ENCODE measurements around the gene NKAIN2.

Gene NKAIN2

GRCh38 chr6:124470803-124471202, 667.1 kb downstream of the NKAIN2 start:
- in situ Hi-C loops (cut with MboI; ENCODE audit: low sequenced_read_pairs) = no loop called here

DNA sequence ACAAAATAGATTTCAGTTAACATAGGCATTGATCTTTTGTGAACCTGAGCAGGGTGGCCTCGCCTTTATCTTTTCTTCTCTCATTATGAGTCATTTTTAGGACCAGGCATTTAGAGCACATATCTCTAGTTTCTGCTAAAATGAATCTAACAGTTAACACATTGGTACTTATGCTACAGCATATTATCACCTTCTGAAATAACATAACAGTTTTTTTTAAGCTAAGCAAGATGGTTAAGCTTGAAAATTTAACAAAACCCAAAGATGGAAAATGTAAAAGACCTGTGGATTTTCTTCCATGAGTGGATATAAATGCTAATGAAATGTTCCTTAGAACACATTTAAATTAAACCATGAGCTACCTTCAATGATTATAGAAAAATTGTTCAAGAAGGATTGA, 671.5 kb downstream of the NKAIN2 start:
- in situ Hi-C loops (cut with MboI; ENCODE audit: low sequenced_read_pairs) = no loop called here

GRCh38 chr6:124478906-124479305, 675.2 kb downstream of the NKAIN2 start:
- in situ Hi-C loops (cut with MboI; ENCODE audit: low sequenced_read_pairs) = no loop called here

DNA sequence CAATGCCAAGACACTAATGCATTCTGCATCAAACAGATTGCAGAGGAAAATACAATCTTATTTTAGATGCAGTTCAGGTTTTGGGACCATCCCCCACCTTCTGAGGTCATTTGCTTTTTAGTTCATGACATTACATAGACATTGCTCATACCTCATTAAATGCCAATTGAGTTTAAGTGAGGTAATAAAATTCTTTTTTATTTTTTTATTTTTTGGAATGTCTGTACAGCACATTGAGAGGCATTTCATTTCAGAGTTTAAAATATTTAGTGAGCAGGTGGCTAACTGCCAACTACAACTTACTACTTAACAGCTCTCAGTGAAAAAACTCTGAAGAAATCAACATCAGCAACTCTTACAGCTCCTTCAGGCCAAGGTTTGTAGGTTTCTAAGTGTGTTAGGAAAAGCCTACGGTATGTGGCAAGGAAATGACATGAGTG, 676.3 kb downstream of the NKAIN2 start:
- in situ Hi-C loops (cut with MboI; ENCODE audit: low sequenced_read_pairs) = no loop called here

DNA sequence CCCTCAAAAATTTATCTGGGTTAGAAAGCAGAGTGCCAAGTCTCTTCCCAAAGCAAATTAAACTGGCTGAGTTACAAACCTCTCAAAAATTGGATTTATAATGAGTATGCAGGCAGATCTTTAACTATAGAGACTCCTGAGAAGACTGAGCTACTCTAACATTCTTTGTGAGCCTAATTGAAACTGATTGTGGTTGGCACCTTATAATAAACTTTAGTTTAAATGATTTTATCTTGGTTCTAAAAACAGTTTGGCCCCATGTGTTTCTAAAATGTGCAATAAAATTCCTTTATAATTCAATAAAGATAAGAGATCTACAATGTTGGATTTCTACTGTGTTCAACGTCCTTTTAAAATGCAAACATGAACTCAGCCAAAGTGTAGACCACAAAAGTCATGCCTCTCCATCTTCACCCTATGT, 678.4 kb downstream of the NKAIN2 start:
- in situ Hi-C loops (cut with MboI; ENCODE audit: low sequenced_read_pairs) = no loop called here

DNA sequence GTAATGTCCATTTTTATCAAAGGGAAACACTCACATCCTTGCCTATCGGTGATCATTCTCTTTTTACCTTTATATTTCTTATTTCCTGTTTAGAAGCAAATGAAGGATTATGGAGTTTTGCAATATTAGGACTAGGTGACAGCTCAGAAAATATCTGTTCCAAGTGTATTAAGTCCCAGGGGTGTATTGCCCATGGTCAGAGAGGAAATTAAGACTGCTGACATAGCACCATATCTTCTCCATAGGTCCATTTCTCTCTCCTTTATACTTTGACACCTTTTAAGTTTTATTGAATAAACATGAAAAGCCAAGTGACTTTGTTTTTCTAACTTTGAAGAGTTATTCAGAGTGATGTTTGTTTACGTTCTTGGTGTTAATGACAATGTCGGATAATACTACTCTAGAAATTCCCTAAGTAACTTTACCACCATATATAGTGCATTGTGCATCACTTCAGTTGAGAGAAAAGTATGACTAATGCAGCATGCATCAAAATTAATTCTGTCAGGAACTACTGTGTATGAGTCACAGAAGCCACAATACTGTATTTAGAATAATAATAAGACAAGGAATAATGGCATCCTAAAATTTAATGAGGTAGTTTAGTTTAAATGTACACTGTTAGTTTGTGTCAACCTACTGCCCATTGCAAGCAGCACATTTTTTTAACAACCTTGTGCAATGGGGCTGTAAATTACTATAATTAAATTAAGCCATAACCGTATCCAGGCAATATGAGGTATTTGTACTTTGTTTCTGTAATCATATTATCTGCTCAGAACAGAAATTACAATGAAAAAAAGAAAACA, 684.2 kb downstream of the NKAIN2 start:
- in situ Hi-C loops (cut with MboI; ENCODE audit: low sequenced_read_pairs) = no loop called here

- in situ Hi-C loops (cut with MboI; ENCODE audit: low sequenced_read_pairs) = no loop called here
These were observed 686.5 kb downstream of the NKAIN2 start for GRCh38 chr6:124490122-124490521.

DNA sequence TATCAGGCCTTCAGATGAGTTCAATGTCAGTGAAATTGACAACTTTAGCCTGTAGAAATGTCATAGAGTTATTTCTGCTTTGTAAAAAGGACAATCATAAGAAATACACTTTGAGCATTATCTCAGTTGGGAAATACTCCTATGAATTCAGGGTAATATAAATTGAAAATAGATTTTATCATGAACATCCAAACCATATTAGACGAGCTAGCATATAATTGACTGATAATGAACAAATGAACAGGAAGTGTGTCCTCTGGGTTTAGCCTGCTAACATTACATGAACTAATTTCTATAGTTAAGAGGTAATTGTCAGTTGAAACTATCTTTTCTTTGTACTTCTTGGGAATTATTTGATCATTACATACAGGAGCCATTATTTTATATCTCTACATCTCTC, 689.6 kb downstream of the NKAIN2 start:
- in situ Hi-C loops (cut with MboI; ENCODE audit: low sequenced_read_pairs) = no loop called here

- in situ Hi-C loops (cut with MboI; ENCODE audit: low sequenced_read_pairs) = no loop called here
These were observed 691.4 kb downstream of the NKAIN2 start for GRCh38 chr6:124494956-124495664.

DNA sequence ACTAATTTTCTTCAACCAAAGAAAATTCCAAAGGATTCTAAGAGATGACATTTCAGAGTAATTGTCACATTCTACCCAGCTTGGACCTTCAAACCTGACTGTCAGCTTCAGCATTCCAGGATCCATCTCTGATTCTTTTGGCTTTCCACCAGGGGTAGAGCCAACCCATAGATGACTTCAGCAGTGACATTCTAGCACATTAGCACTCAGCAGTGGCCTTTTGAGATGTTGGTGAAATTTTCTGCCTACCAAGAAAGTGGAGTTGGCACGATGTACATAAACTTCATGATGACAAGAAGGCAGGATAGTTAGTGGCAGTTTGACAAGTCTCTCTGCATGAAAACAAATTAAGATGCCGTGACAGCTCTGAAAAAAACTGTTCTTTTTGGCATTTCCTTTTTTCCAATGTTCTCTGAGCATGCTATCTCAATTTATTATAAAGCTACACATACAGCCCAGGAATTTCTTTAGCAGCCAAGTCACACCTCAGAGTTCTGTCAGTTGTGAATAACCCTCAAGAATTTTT, 692.1 kb downstream of the NKAIN2 start:
- in situ Hi-C loops (cut with MboI; ENCODE audit: low sequenced_read_pairs) = no loop called here

GRCh38 chr6:124496334-124496733, 692.7 kb downstream of the NKAIN2 start:
- in situ Hi-C loops (cut with MboI; ENCODE audit: low sequenced_read_pairs) = no loop called here

DNA sequence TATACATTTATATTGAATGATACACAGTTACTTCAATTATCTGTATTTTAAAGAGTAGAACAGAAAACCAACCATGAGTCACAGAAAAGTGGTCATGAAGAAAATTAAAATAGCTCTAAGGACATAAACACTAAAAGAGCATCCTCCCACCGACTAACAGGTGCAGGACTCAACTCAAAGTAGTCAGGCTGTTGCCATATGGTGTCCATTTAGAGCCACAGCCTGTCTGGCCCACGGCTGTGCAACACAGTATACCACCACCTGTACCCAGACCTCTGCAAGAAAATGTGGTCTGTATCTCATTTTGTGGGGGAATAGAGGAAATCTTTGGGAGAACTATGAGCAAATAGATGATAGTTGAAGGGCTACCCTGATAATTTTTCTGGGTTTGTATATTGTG, 708.8 kb downstream of the NKAIN2 start:
- in situ Hi-C loops (cut with MboI; ENCODE audit: low sequenced_read_pairs) = no loop called here

DNA sequence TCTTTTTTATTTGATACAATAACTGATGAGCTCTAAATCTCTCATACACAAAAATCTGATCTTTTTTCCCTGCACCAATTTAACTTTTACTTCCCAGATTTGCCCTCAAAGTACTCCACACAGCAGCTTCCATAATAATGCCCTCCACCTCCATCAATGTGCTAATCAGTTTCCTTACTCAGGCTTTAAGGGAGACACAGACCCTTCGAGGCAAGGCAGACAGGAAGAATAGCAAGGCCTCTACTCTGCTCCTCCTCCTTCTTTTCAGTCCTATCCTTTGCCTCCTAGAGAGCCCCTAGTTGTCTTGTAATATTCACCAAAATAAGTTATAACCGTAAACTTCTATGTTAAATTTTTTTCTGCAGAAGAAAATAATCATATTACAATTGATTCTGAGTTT, 713.7 kb downstream of the NKAIN2 start:
- in situ Hi-C loops (cut with MboI; ENCODE audit: low sequenced_read_pairs) = no loop called here

DNA sequence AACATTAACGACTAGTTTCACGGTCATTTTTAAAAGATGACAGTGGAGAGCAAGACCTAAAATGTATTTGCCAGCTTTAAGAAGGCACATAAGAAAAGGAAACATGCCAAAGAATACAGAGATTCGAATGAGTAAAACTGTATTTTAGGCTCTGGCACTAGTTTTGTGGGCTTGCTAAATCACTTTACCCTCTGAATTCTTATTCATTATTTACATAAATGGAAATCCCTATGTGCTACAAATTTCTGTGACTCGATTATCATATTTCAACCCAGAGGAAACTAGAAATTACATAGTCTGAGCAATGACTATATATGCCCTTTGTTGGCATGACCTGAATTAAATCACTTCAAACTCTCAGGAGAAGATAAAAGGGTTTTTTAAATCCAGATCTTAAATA, 716.8 kb downstream of the NKAIN2 start:
- in situ Hi-C loops (cut with MboI; ENCODE audit: low sequenced_read_pairs) = no loop called here

DNA sequence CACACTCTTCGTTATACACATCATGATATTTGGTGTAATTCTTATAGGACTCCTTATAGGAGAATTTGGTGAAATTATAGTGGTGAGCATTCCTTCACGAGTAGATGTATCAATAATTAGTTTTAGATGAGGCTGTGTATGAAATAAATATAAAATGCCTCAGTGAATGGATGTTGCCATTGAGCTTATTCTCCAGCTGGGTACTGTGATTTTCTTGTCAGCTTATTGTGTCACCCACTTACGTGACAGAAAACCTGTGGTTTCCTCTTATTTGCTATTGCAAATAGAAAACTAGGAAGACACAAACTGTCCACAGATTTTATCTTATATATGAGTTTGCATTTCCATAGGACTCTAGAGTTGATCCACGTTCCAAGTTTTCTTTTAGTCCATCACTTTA, 718.7 kb downstream of the NKAIN2 start:
- in situ Hi-C loops (cut with MboI; ENCODE audit: low sequenced_read_pairs) = no loop called here

GRCh38 chr6:124524491-124525200, 721.0 kb downstream of the NKAIN2 start:
- in situ Hi-C loops (cut with MboI; ENCODE audit: low sequenced_read_pairs) = no loop called here

DNA sequence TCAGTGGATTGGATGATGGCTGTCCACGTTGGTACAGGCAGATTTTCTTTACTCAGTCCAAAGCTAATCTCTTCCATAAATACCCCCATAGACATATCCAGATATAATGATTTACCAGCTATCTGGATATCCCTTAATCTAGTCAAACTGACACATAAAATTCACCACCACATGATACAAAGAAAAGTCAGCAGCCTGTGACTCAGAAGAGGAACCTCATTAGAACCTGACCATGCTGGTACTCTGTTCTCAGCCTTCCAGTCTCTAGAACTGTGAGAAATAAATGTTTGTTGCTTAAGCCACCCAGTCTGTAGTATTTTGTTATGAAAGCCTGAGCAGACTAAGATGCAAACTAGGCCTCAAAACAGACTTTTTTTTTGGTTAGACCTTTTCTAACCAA, 727.3 kb downstream of the NKAIN2 start:
- in situ Hi-C loops (cut with MboI; ENCODE audit: low sequenced_read_pairs) = no loop called here

GRCh38 chr6:124535299-124535698, 731.6 kb downstream of the NKAIN2 start:
- in situ Hi-C loops (cut with MboI; ENCODE audit: low sequenced_read_pairs) = no loop called here

GRCh38 chr6:124535746-124536145, 732.1 kb downstream of the NKAIN2 start:
- in situ Hi-C loops (cut with MboI; ENCODE audit: low sequenced_read_pairs) = no loop called here

- in situ Hi-C loops (cut with MboI; ENCODE audit: low sequenced_read_pairs) = no loop called here
These were observed 732.6 kb downstream of the NKAIN2 start for GRCh38 chr6:124536157-124536841.

GRCh38 chr6:124536842-124537191, 733.2 kb downstream of the NKAIN2 start:
- in situ Hi-C loops (cut with MboI; ENCODE audit: low sequenced_read_pairs) = no loop called here
